PC-9 (cell line): ENCODE measurements around the gene RASGRP2. TPM values are rescaled to one million over a fixed set of nuclear protein-coding genes. Genes with fewer than 3 reads are reported as not detected.

ENCODE experiments used
- BruUV-seq: library from RNA; stranded (reverse); fragments of 400-500 nt; replicated peaks from 2 replicates; lab custom pipeline; 2021; lab: Mats Ljungman, UMichigan
- CTCF ChIA-PET: fragments of 300-600 bp; sonication (Branson Sonifier 250); formaldehyde crosslinking; loops from one replicate; lab custom pipeline; 2022; ENCODE audit warnings: antibody characterized with exemption; lab: Charles Lee
- POLR2A ChIA-PET: fragments of 300-600 bp; sonication (Branson Sonifier 250); formaldehyde crosslinking; loops from one replicate; lab custom pipeline; 2022; ENCODE audit warnings: antibody characterized with exemption; ENCODE audit not compliant: unreplicated experiment; lab: Charles Lee
- DNase-seq, 2 experiments: peaks; one replicate each; pipeline versions ENCODE4 v3.0.0 to v3.0.0-alpha.2; 2015 to 2022; ENCODE audit warnings: mixed read lengths in 1 of 2
- H2AFZ ChIP-seq: fragments of 200-600 bp; sonication (generic); 2 replicates; pipeline ENCODE4 v1.8.1; 2017; ENCODE audit warnings: antibody characterized with exemption
- H3F3A ChIP-seq: fragments of 200-600 bp; sonication (generic); 2 replicates; pipeline ENCODE4 v1.8.1; 2017; ENCODE audit warnings: antibody characterized with exemption, mild to moderate bottlenecking, low read depth; ENCODE audit not compliant: insufficient read depth
- H3K27ac ChIP-seq: fragments of 200-600 bp; sonication (generic); 2 replicates; pipeline ENCODE4 v1.6.1; 2016; ENCODE audit warnings: mixed run types
- H3K27me3 ChIP-seq: fragments of 200-600 bp; sonication (generic); 2 replicates; pipeline ENCODE4 v1.6.1; 2016; ENCODE audit warnings: low read depth, mixed run types; ENCODE audit not compliant: insufficient read depth
- H3K36me3 ChIP-seq: fragments of 200-600 bp; sonication (generic); 2 replicates; pipeline ENCODE4 v1.6.1; 2016; ENCODE audit warnings: low read depth, mixed run types
- H3K4me1 ChIP-seq: fragments of 200-600 bp; sonication (generic); replicated peaks from 2 replicates; pipeline ENCODE4 v1.6.1; 2016; ENCODE audit warnings: mixed run types; ENCODE audit not compliant: insufficient read depth
- H3K4me2 ChIP-seq: fragments of 200-600 bp; sonication (generic); 2 replicates; pipeline ENCODE4 v1.6.1; 2017; ENCODE audit warnings: mixed run types
- H3K4me3 ChIP-seq: fragments of 200-600 bp; sonication (generic); 2 replicates; pipeline ENCODE4 v1.6.1; 2016; ENCODE audit warnings: mixed run types
- H3K79me2 ChIP-seq: fragments of 200-600 bp; sonication (generic); 2 replicates; pipeline ENCODE4 v1.6.1; 2017; ENCODE audit warnings: low read depth, mixed run types
- H3K9me2 ChIP-seq: fragments of 200-600 bp; sonication (generic); 2 replicates; pipeline ENCODE4 v1.8.1; 2017; ENCODE audit warnings: mild to moderate bottlenecking; ENCODE audit not compliant: insufficient read depth
- H3K9me3 ChIP-seq: fragments of 200-600 bp; sonication (generic); 2 replicates; pipeline ENCODE4 v1.8.1; 2016; ENCODE audit warnings: low read depth; ENCODE audit not compliant: insufficient read depth
- H4K20me1 ChIP-seq: fragments of 200-600 bp; sonication (generic); 2 replicates; pipeline ENCODE4 v1.8.1; 2017; ENCODE audit not compliant: insufficient read depth
- CTCF ChIP-seq: fragments of 200-600 bp; sonication (generic); conservative IDR thresholded peaks from 2 replicates; pipeline ENCODE4 v1.6.1; 2017; ENCODE audit warnings: mixed run types, antibody characterized with exemption, mild to moderate bottlenecking, moderate library complexity
- EZH2 ChIP-seq: fragments of 200-600 bp; sonication (generic); IDR thresholded peaks from 2 replicates; pipeline ENCODE4 v1.8.0; 2017; ENCODE audit warnings: antibody characterized with exemption, low read depth
- intact Hi-C: fragments of 100-400 bp; cut with micrococcal nuclease; formaldehyde crosslinking; loops from one replicate; pipeline ENCODE4 v1.10.0; 2022; ENCODE audit not compliant: unreplicated experiment
- total RNA-seq: library from RNA; stranded (reverse); gene quantifications from 2 replicates; pipeline ENCODE4 v1.2.3, GENCODE V29; 2021

RASGRP2 gene
- total RNA-seq, 1 experiment from 2014 or later, result 1.0 TPM

- Histone ChIP-seq H3K9me2 (no peaks in the 10 kb centered on the region), H3F3A (no peaks in the 10 kb centered on the region), H3K4me1 (no peaks in the 10 kb centered on the region), H3K36me3 (no peaks in the 10 kb centered on the region), H4K20me1 (no peaks in the 10 kb centered on the region), H2AFZ (no peak overlapping the region), H3K27ac (no peak overlapping the region), H3K79me2 (no peaks in the 10 kb centered on the region), H3K4me3 (no peak overlapping the region), H3K4me2 (no peak overlapping the region), H3K27me3 (peaks cover 67% of the 10 kb centered on the region), H3K9me3 (no peaks in the 10 kb centered on the region)
- no TSS peak for BruUV-seq
- DNase-seq, result no peak
- intact Hi-C loops, result no loop called here
- no peak for TF ChIP-seq EZH2
- no peak for TF ChIP-seq CTCF
- POLR2A ChIA-PET, result no interaction called here
- CTCF ChIA-PET, result no interaction called here
Measured at GRCh38 chr11:64691543-64691942, 52.4 kb downstream of the RASGRP2 start.

GRCh38 chr11:64690235-64690634 lies 53.7 kb downstream of the RASGRP2 start:
- intact Hi-C loops, result no loop called here
- Histone ChIP-seq H3K36me3 (no peaks in the 10 kb centered on the region), H3K27ac (no peak overlapping the region), H3K4me1 (no peaks in the 10 kb centered on the region), H3K4me3 (no peak overlapping the region), H4K20me1 (no peaks in the 10 kb centered on the region), H3K4me2 (no peak overlapping the region), H2AFZ (no peak overlapping the region), H3K79me2 (no peaks in the 10 kb centered on the region), H3F3A (no peaks in the 10 kb centered on the region), H3K27me3 (peaks cover 57% of the 10 kb centered on the region), H3K9me2 (no peaks in the 10 kb centered on the region), H3K9me3 (no peaks in the 10 kb centered on the region)
- DNase-seq, result no peak
- TF ChIP-seq EZH2 (no peak), CTCF (no peak)
- BruUV-seq, result no TSS peak
- ChIA-PET CTCF (no interaction called here), POLR2A (no interaction called here)

- no TSS peak for BruUV-seq
- Histone ChIP-seq H4K20me1 (no peaks in the 10 kb centered on the region), H2AFZ (no peak overlapping the region), H3K27me3 (peaks cover 54% of the 10 kb centered on the region), H3K79me2 (no peaks in the 10 kb centered on the region), H3K4me3 (peak overlapping the region; percentile 45; the same call in 1 of the 2 replicates), H3K36me3 (no peaks in the 10 kb centered on the region), H3K27ac (no peak overlapping the region), H3K9me2 (no peaks in the 10 kb centered on the region), H3K9me3 (no peaks in the 10 kb centered on the region), H3F3A (no peaks in the 10 kb centered on the region), H3K4me1 (no peaks in the 10 kb centered on the region), H3K4me2 (peak overlapping the region; percentile 74)
- CTCF ChIA-PET, result interaction anchor here (0.5 to 1.9 kb wide), 24 partner anchors 9 to 1135 kb away, joined by 3 to 16 read pairs (median 4); partner anchors contain the start of genes CATSPERZ, PRDX5 and TRMT112
- peak; percentile 60 to 89 for DNase-seq
- TF ChIP-seq EZH2 (no peak), CTCF (peak; percentile 94)
- POLR2A ChIA-PET, result interaction anchor here (0.6 to 0.7 kb wide), 2 partner anchors 16 to 155 kb away, joined by 3 to 8 read pairs; no protein-coding TSS in a partner anchor
- intact Hi-C loops, result loop anchor here (1.0 to 5.0 kb wide), 3 partner anchors 135 to 239 kb away; partner anchors contain the start of gene CDC42BPG
Measured at GRCh38 chr11:64688534-64688982, 55.4 kb downstream of the RASGRP2 start.
